NCI-H510A treated with DMSO at 0.1 percent for 48 hours (cell line): ENCODE measurements around the gene POPDC3.
"Not testable (repeated sequence)": the region's sequence is repeated elsewhere in the genome, so short reads cannot be mapped to it uniquely, and the experiment has no call there.

Experiments used
- DNase-seq: peaks from one replicate; lab custom pipeline; 2025; lab: John Stamatoyannopoulos, UW

Gene POPDC3

DNA sequence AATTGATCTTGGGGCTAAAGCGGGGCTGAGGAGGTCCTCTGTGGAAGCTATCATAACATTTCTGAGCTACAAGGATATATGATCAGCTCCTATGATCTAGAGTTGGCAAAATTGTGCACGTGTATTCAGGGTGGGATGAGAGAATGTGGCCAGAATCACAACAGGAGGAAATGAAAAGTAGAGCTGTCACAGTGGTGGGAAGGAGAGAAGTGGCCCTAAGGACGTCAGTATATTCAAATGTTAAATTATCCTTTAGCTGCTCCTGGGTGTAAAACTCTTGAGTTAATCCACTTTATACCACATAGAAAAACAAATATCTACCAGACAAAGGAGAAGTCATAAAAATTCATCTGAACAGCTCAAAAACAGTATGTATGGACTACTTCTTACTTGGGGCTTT, 14.8 kb upstream of the POPDC3 start:
- no peak for DNase-seq

DNA sequence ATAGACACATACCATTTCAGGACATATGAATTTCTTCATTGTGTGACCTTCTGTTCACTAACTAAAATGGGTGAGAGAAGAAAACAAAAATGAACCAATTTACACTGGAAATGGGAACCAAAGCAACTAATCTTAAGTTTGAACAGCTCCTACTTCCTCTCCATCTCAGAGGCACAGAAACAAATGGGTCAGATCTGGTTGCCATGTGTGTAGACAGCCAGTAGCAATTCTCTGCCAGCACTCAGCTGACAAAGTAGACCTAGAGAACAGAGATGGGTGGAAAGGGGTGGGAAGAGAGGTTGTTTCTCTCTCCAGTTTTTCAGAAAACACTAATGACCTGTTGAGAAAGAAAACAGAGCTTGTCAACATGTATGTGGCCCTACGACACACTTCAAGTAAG, 14.3 kb upstream of the POPDC3 start:
- no peak for DNase-seq

DNA sequence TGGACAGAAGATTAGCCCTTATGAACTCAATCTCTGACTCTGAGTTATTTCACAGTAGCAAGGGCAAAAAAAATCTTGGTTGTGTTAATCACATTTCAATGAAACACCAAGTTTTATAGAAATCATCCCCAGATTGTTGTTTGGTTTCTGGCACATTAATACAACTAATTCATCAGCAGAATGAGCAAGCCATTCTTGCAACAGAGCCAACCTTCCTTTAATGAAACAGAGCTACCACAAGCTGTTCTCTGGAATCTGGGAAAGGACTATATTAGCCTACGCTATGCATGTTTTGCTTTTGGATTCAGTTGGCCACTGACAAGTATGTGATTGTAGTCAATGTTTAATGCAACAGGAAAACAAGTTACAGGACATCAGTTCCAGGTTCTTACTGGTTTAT, 13.8 kb upstream of the POPDC3 start:
- DNase-seq: no peak

DNA sequence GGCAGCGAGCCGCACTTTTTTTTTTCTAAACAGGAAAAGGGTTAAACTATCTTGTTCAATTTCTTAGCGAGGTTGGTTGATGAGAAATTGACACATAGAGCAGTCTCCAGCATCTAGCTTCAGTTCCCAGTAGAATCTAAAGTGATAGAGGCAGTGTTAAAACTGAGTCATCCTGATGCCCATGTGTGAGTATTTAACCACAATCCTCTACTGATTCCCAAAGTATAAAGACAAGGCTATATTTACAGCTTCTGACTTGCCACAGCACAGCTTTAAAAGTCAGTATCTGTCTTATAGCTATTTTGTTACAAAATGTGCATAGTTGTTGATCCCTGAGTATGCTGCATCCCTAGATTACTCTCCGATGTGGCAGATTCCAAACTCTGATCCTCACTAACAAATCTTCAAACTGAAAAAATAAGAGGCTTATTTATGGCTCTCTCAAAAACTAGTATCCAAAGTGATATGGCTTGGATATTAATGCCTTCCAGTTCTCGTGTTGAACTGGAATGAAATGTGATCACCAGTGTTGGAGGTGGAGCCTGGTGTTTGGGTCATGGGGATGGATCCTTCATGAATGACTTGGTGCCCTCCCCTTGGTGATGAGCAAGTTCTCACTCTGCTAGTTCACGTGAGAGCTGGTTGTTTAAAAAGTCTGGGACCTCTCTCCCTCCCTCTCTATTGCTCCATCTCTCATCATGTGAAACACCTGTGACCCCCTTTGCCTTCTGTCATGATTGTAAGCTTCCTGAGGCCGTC, 13.1 kb upstream of the POPDC3 start:
- DNase-seq: no peak

DNA sequence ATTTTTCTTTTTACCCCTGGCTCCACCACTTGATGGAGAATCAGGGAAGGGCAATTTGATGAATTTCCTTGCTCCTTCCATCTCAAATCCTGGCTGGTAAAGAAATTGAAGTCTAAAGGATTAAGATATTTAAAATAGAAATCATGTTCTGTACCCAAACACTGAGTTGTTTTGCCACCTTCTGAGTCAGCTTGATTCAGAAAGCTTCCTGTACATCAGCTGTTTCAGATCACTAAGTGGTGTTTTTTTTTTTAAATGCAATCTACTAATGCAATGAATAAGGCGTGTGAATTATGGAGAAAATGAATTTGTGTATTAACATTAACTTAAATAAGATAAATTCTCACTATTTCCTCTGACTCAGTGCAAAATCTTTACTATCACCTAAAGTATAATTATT, 11.5 kb upstream of the POPDC3 start:
- no peak for DNase-seq

GRCh38 chr6:105189026-105189820, 9.4 kb upstream of the POPDC3 start:
- no peak for DNase-seq

DNA sequence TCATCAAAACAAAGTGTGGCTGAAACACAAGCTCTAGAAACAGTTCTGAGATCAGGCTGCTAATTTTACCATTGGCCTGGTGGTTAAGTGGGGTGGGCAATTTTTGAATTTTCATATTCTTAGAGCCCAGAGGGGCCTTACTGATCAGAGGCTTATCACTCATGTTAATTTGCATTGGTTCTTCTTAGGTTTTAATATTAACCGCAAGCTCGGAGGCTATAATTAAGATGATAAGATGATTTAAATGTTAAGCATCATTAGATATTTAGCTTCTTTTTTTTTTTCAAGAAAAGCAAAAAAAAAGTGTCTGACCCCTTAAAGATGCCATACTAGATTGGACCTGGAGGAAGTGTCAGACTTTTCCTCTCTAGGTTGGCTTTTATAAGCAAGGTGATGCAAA, 8.4 kb upstream of the POPDC3 start:
- DNase-seq: no peak

- no peak for DNase-seq
These were observed 6.8 kb upstream of the POPDC3 start for GRCh38 chr6:105186576-105186975.

- DNase-seq: no peak
These were observed 5.1 kb upstream of the POPDC3 start for GRCh38 chr6:105184921-105185320.

DNA sequence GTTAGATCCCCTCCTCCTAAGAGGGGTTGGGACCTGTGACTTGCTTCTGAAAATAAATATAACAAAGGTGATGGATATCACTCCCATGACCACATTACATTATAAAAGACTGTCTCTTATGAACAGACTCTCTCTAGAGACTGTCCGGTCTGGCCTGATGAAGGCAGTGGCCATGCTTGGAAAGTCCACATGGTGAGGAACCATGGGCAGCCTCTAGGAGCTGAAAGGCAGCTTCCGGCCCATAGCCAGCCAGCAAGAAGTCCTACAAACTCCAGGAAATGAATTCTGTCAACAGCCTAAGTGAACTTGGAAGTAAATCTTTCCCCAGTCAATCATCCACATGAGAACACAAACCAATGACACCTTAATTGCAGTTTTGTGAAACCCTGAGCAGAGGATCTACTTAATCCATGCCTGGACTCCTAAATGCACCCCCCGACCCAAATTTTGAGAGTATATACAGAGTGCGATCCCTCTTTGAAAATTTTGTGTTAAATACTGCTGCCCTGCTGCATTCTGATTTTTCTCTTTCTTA, 2.2 kb upstream of the POPDC3 start:
- no peak for DNase-seq

DNA sequence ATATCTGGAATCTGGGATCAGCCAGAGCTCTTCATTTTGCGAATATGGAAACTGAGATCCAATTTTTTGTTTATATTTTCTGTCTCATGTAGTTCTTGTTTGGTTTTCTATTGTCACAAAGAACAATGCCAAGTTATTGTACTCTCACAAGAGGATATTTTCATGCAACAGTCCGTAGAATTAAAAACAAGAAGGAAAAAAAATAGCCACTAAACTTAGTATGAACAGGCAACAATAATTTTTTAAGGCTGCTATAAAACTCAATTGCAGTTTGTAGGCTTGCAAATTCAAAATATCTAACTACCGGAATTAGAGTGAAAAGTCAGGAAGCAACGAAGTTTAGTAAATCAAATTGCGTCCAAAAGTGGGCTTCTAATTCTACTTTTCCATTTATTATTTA, 1.2 kb downstream of the POPDC3 start:
- DNase-seq: no peak

- DNase-seq: no peak
These were observed 1.7 kb downstream of the POPDC3 start for GRCh38 chr6:105178110-105178509.

DNA sequence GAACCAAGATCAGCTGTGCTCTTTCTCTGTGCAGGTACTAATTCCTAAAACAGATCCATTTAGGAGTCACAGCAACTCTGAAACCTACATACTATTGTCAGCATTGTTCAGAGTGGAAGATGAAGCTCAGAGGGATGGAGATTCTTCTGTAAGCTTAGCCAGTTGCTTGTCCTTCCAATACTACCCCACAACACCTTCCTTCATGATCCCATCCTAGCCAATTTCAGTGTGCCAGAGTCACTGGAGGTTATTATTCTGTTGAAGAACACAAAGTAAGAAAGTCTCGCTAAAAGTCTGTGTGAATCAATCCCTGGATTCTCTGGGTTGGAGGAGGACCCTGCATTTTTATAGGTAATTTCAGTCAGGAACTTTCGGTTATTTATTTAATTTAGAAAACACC, 2.3 kb downstream of the POPDC3 start:
- DNase-seq: no peak

DNA sequence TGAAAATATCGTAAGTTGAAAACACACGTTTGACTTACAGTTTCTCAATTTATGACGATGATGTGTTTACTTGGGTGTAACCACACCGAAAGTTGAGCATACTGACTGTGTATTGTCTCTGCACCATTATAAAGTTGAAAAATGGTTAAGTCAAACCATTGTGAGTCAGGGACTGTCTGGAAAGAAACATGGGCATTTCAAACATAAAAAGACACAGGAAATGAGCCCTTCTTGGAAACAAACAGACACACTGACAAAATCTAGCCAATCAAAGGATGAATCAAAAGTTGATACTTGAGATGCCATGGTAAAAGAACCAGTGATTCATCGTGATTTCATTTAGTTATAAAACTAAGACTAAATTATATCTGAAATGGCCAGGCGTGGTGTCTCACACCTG, 5.3 kb downstream of the POPDC3 start:
- DNase-seq: no peak

- not testable (repeated sequence) for DNase-seq
These were observed 7.3 kb downstream of the POPDC3 start for GRCh38 chr6:105172515-105172914.

DNA sequence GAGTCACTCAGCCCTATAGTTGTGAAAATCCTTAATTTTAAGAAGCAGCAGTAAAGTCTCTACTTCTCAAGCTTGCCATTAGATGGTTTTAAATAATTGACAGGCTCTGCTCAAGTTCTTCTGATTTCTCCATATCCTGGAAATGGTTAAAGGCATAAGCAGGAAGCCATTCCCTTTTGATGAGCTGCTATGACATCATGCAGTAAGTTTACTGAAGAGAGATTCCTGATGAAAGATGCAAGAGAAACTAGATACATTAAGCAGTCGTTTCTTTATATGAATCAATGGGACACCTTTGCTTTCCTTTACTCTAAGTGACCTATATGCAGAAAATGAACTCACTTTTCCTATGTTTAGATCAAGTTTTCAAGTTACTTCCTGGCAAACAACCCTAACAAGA, 9.8 kb downstream of the POPDC3 start:
- no peak for DNase-seq

DNA sequence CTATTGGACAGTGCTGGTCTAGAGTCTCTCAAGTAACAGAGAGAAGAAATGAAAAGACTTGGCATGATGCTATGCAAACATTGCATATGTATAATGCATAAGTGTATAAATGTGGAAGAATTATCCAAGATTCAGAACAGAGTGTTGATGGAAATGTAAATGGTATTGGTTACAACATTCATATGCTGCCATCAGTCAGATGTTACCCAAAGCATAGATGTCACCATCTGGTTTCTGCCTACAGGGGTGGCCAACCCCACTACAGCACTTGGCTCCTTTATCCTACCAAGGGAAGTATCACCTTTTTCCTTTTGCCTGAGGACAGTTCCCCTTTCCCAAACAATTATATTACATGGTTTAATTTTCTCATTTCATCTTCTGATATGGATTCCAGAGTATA, 11.9 kb downstream of the POPDC3 start:
- no peak for DNase-seq

DNA sequence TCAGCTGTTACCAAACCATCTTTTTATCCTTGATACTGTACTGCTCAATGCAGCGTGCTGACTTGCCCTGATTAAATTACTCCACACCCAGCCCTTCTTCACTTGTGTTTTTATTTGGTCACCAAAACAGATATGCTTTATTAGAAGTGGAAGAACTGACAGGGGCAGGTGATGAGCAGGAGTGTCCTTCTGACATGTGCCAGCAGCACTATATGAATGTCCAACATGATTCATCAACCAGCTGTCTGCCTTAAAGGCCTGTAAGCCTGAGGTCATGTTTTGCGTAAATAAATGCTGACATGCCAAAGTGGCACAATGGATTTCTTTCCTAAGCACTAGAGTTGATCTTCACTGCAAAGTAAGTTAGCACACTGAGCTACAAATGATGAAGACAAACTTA, 15.4 kb downstream of the POPDC3 start:
- peak; percentile 65 for DNase-seq

GRCh38 chr6:105163183-105163582, 16.6 kb downstream of the POPDC3 start:
- peak; percentile 4 for DNase-seq

DNA sequence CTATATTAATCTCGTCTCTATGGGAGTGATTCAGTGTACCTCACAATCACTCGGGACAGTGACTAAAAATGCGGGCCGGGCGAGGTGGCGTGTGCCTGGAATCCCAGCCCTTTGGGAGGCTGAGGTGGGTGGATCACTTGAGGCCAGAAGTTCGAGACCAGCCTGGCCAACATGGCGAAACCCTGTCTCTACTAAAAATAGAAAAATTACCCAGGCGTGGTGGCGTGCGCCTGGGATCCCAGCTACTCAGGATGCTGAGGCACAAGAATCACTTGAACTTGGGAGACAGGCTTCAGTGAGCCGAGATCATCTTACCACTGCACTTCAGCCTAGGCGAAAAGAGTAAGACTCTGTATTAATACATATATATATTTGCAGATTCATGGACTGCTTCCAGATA, 17.4 kb downstream of the POPDC3 start:
- no peak for DNase-seq

DNA sequence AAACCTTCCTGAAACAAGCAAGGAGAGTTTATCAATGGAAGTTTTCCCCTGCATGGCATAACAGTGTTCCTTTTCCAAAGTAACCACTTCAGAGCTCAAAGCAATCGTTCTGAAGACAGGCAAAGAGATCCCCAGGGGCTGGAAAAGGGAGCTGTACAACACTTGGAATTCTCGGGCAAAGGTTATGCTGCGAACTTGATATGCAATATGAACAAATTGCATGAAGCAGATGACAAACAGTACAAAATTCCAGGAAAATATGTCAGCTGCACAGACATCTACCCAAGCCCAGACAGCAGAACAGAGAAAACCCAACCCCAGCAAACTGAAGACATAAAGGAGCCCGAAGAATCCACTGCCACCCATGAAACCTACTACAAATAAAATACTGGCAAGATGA, 18.4 kb downstream of the POPDC3 start:
- no peak for DNase-seq

DNA sequence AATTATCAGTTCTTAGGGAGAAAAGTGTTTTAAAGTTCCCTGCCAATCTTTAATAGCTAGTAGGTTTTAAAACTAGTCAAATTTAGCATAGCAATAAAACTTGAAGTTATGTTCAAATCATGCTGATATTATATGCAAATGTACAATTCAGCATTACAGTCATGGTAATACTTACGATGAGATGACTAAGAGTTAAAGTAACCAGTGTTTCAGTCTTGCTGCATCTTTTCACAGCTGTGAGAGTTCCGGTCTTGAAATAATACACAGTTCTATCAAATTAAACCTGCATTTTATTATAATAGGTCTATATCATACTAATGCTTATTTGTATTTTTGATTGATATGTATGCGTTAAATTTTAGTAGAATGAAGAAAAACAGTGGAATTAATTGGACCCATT, 26.1 kb downstream of the POPDC3 start:
- no peak for DNase-seq

DNA sequence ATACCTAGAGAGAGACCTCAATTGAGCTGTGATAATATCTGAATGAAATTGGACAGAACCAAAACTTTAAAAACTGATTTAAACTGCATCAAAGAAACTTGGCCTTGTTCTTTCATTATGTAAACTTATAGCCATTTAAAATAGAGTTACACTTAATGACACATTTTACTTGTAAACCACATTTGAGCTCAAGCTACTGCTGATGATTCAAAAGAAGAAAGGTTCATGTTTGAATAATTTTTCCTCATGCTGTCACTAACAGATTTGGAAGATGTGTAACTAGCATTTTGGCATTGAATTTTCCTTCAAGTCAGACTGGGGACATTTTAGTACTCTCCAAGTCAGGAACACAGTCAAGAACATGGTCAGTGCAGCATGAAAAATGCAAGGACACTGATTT, 26.9 kb downstream of the POPDC3 start:
- no peak for DNase-seq
